Superior temporal gyrus (tissue), 1 donor: ENCODE data around the gene FTO.
A peak's percentile ranks its signal among the peaks of the same experiment; 100 is the strongest.

Experiments used
- DNase-seq: peaks from one replicate; pipeline ENCODE4 v3.0.0-alpha.2; 2016; ENCODE audit errors: extremely low spot score

Gene FTO

GRCh38 chr16:53782148-53782547 lies 78.2 kb downstream of the FTO start:
- DNase-seq, result no peak

- no peak for DNase-seq
Observed at GRCh38 chr16:53784291-53784690, 80.3 kb downstream of the FTO start.

GRCh38 chr16:53785044-53785443 lies 81.1 kb downstream of the FTO start:
- DNase-seq, result no peak

GRCh38 chr16:53785916-53786315 lies 82.0 kb downstream of the FTO start:
- no peak for DNase-seq

- no peak for DNase-seq
Observed at GRCh38 chr16:53787423-53787822, 83.5 kb downstream of the FTO start.

GRCh38 chr16:53789137-53789536 lies 85.2 kb downstream of the FTO start:
- DNase-seq, result no peak

- DNase-seq, result no peak
Observed at GRCh38 chr16:53792161-53792951, 88.4 kb downstream of the FTO start.

- no peak for DNase-seq
Observed at GRCh38 chr16:53803451-53803850, 99.5 kb downstream of the FTO start.

GRCh38 chr16:53803998-53804397 lies 100.0 kb downstream of the FTO start:
- DNase-seq, result no peak

- DNase-seq, result no peak
Observed at GRCh38 chr16:53804467-53804866, 100.5 kb downstream of the FTO start.

GRCh38 chr16:53805113-53805512 lies 101.2 kb downstream of the FTO start:
- no peak for DNase-seq

- peak; percentile 38 for DNase-seq
Observed at GRCh38 chr16:53805752-53806151, 101.8 kb downstream of the FTO start.

- peak; percentile 66 for DNase-seq
Observed at GRCh38 chr16:53809088-53809932, 105.4 kb downstream of the FTO start.

GRCh38 chr16:53812914-53813313 lies 109.0 kb downstream of the FTO start:
- no peak for DNase-seq

- no peak for DNase-seq
Observed at GRCh38 chr16:53814801-53815200, 110.8 kb downstream of the FTO start.

- DNase-seq, result no peak
Observed at GRCh38 chr16:53816211-53816836, 112.4 kb downstream of the FTO start.

- DNase-seq, result no peak
Observed at GRCh38 chr16:53817117-53817755, 113.3 kb downstream of the FTO start.

- no peak for DNase-seq
Observed at GRCh38 chr16:53817812-53818550, 114.0 kb downstream of the FTO start.

GRCh38 chr16:53821487-53821886 lies 117.5 kb downstream of the FTO start:
- DNase-seq, result no peak

- DNase-seq, result no peak
Observed at GRCh38 chr16:53821957-53822625, 118.1 kb downstream of the FTO start.
